Keratinocyte (primary cell): ENCODE data around the gene EHMT1. TPM values are rescaled to one million over a fixed set of nuclear protein-coding genes. Genes with fewer than 3 reads are reported as not detected.

Experiments used
- DNase-seq: peaks from one replicate; pipeline ENCODE4 v3.0.0-alpha.2; 2011; ENCODE audit warnings: low read depth, missing footprints, low spot score
- FAIRE-seq: peaks from 2 replicates; lab custom pipeline; 2011; peaks lifted over from hg19 to GRCh38; lab: Jason Lieb, UNC
- H2AFZ ChIP-seq: 2 replicates; pipeline ENCODE4 v1.6.0; 2012; ENCODE audit warnings: low read length, control low read depth, inconsistent platforms; ENCODE audit not compliant: control insufficient read depth
- H3K27ac ChIP-seq: 2 replicates; pipeline ENCODE4 v1.5.1; 2011; ENCODE audit warnings: low read length; ENCODE audit not compliant: control insufficient read depth, insufficient read depth
- H3K27me3 ChIP-seq: 3 replicates; pipeline ENCODE4 v1.6.0; 2011; ENCODE audit warnings: low read length; ENCODE audit not compliant: control insufficient read depth, insufficient read depth; ENCODE audit errors: extremely low read depth
- H3K36me3 ChIP-seq, 2 experiments: 2 replicates in 1 of 2; 3 replicates in 1 of 2; pipeline ENCODE4 v1.5.1; 2011; ENCODE audit warnings: low read length in 2 of 2, mild to moderate bottlenecking in 1 of 2; ENCODE audit not compliant: control insufficient read depth in 2 of 2, insufficient read depth in 2 of 2; ENCODE audit errors: extremely low read depth in 1 of 2
- H3K4me1 ChIP-seq: 3 replicates; pipeline ENCODE4 v1.5.1; 2011; ENCODE audit warnings: low read length; ENCODE audit not compliant: control insufficient read depth, insufficient read depth; ENCODE audit errors: extremely low read depth
- H3K4me2 ChIP-seq: 3 replicates; pipeline ENCODE4 v1.6.0; 2011; ENCODE audit warnings: low read depth, low read length; ENCODE audit not compliant: control insufficient read depth, insufficient read depth; ENCODE audit errors: extremely low read depth
- H3K4me3 ChIP-seq, 3 experiments: fragments of 200-600 bp in 1 of 3; sonication (generic) in 1 of 3; 2 replicates in 2 of 3; 3 replicates in 1 of 3; pipeline ENCODE4 v1.5.1; 2011 to 2016; ENCODE audit warnings: low read length in 3 of 3, mild to moderate bottlenecking in 3 of 3, control low read depth in 2 of 3, inconsistent platforms in 1 of 3, low read depth in 1 of 3, mixed read lengths in 1 of 3, mixed run types in 1 of 3, moderate library complexity in 1 of 3; ENCODE audit not compliant: control insufficient read depth in 2 of 3, insufficient read depth in 2 of 3; ENCODE audit errors: extremely low read depth in 1 of 3
- H3K79me2 ChIP-seq: 2 replicates; pipeline ENCODE4 v1.6.0; 2012; ENCODE audit warnings: low read length; ENCODE audit not compliant: control insufficient read depth, insufficient read depth
- H3K9ac ChIP-seq: 3 replicates; pipeline ENCODE4 v1.6.0; 2011; ENCODE audit warnings: low read length; ENCODE audit not compliant: control insufficient read depth, insufficient read depth; ENCODE audit errors: extremely low read depth
- H3K9me1 ChIP-seq: 3 replicates; pipeline ENCODE4 v1.6.0; 2011; ENCODE audit warnings: low read length; ENCODE audit not compliant: control insufficient read depth, insufficient read depth; ENCODE audit errors: extremely low read depth
- H3K9me3 ChIP-seq: 2 replicates; pipeline ENCODE4 v1.5.1; 2012; ENCODE audit warnings: low read depth, low read length; ENCODE audit not compliant: control insufficient read depth
- H4K20me1 ChIP-seq: 3 replicates; pipeline ENCODE4 v1.6.0; 2011; ENCODE audit warnings: low read length; ENCODE audit not compliant: control insufficient read depth, insufficient read depth; ENCODE audit errors: extremely low read depth
- EZH2 ChIP-seq: IDR thresholded peaks from one replicate; pipeline ENCODE4 v1.6.1; 2012; ENCODE audit warnings: inconsistent platforms, mild to moderate bottlenecking, low read length, moderate library complexity
- dilution Hi-C: fragments of 300-500 bp; cut with MboI; formaldehyde crosslinking; loops from one replicate; pipeline ENCODE4 v1.7.0; 2020; ENCODE audit warnings: low sequenced_read_pairs; ENCODE audit not compliant: extremely low pct_ligation_motif_present
- polyA plus RNA-seq, 5 experiments: library from polyadenylated mRNA; depleted of rRNA in 3 of 5; stranded (reverse) in 3 of 5; stranded (forward) in 1 of 5; unstranded in 1 of 5; fragments of >200 nt; gene quantifications; 1 replicate in 1 of 5; 2 replicates in 3 of 5; 3 replicates in 1 of 5; pipeline versions ENCODE4 v1.2.1 to v1.2.3, GENCODE V29; 2011 to 2012; ENCODE audit warnings: missing spikeins in 2 of 5, low read depth in 1 of 5, low replicate concordance in 1 of 5
- TF ChIP-seq, protein P1 (sequence below), 3 experiments: IDR thresholded peaks in 1 of 3; conservative IDR thresholded peaks in 1 of 3; optimal IDR thresholded peaks in 1 of 3; 2 replicates in 2 of 3; 3 replicates in 1 of 3; pipeline versions ENCODE3 to v1.5.1; 2011; ENCODE audit warnings: low read length in 3 of 3, mild to moderate bottlenecking in 3 of 3, moderate library complexity in 2 of 3, control low read depth in 1 of 3, inconsistent platforms in 1 of 3; ENCODE audit not compliant: insufficient read depth in 2 of 3; ENCODE audit errors: extremely low read depth in 1 of 3

The EHMT1 gene
- polyA plus RNA-seq, 1 donor (not counting 4 experiments of a cell fraction or from before 2014, with no cell fraction given), result 25.9 TPM

DNA sequence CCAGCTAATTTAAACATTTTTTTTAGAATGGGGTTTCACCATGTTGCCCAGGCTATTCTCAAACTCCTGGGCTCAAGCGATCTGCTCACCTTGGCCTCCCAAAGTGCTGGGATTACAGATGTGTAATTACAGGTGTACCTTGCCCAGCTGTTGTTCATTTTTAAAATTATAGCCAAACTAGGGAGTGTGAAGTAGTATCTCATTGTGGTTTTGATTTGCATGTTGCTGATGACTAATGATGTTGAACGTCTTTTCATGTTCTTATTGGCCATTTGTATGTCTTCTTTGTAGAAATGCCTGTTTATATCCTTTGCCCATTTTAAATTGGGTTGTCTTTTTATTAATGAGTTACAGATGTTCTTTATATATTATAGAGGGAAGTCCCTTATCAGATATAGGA lies 31.5 kb downstream of the EHMT1 start:
- Histone ChIP-seq H4K20me1 (peaks cover 8% of the 10 kb centered on the region), H3K4me1 (no peaks in the 10 kb centered on the region), H3K27ac (no peak overlapping the region), H3K9ac (no peak overlapping the region), H3K9me3 (no peaks in the 10 kb centered on the region), H2AFZ (no peak overlapping the region), H3K79me2 (peaks cover 85% of the 10 kb centered on the region), H3K4me2 (no peak overlapping the region), H3K36me3 (peaks cover 10 to 20% of the 10 kb centered on the region in 2 experiments), H3K9me1 (peaks cover 2% of the 10 kb centered on the region), H3K27me3 (no peaks in the 10 kb centered on the region), H3K4me3 (no peak overlapping the region)
- dilution Hi-C loops, result no loop called here
- FAIRE-seq (no peak), DNase-seq (no peak)
- TF ChIP-seq EZH2, result no peak
- TF ChIP-seq, protein P1, sequence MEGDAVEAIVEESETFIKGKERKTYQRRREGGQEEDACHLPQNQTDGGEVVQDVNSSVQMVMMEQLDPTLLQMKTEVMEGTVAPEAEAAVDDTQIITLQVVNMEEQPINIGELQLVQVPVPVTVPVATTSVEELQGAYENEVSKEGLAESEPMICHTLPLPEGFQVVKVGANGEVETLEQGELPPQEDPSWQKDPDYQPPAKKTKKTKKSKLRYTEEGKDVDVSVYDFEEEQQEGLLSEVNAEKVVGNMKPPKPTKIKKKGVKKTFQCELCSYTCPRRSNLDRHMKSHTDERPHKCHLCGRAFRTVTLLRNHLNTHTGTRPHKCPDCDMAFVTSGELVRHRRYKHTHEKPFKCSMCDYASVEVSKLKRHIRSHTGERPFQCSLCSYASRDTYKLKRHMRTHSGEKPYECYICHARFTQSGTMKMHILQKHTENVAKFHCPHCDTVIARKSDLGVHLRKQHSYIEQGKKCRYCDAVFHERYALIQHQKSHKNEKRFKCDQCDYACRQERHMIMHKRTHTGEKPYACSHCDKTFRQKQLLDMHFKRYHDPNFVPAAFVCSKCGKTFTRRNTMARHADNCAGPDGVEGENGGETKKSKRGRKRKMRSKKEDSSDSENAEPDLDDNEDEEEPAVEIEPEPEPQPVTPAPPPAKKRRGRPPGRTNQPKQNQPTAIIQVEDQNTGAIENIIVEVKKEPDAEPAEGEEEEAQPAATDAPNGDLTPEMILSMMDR (optimal IDR thresholded peaks at IDR 0.05 in 1 of 3, IDR thresholded peaks at IDR 0.05 in 1 of 3, conservative IDR thresholded peaks at IDR 0.05 in 1 of 3; ENCODE audit: extremely low read depth in 1 of 3, insufficient read depth in 2 of 3, low read length in 3 of 3), result no peak

DNA sequence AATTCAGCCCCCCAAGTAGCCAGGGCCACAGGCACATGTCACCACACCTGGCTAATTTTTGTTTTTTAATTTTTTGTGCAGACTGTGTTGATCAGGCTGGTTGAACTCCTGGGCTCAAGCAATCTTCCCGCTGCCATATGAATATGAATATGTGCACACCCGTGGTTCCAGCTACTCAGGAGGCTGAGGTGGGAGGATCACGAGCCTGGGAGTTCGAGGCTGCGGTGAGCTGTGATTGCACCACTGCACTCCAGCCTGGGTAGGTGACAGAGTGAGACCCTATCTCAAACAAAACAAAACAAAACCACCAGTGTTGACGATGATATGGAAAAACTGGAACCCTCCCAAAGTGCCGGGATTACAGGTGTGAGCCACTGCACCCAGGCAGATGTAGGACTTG lies 32.0 kb downstream of the EHMT1 start:
- Histone ChIP-seq H3K4me2 (no peak overlapping the region), H3K4me3 (no peak overlapping the region), H3K27ac (no peak overlapping the region), H4K20me1 (peaks cover 8% of the 10 kb centered on the region), H2AFZ (no peak overlapping the region), H3K36me3 (peaks cover 13 to 18% of the 10 kb centered on the region in 2 experiments), H3K9me3 (no peaks in the 10 kb centered on the region), H3K27me3 (no peaks in the 10 kb centered on the region), H3K79me2 (peaks cover 85% of the 10 kb centered on the region), H3K4me1 (no peaks in the 10 kb centered on the region), H3K9ac (no peak overlapping the region), H3K9me1 (peaks cover 2% of the 10 kb centered on the region)
- FAIRE-seq, result no peak
- dilution Hi-C loops, result no loop called here
- no peak for DNase-seq
- TF ChIP-seq, protein P1 (optimal IDR thresholded peaks at IDR 0.05 in 1 of 3, IDR thresholded peaks at IDR 0.05 in 1 of 3, conservative IDR thresholded peaks at IDR 0.05 in 1 of 3; ENCODE audit: extremely low read depth in 1 of 3, insufficient read depth in 2 of 3, low read length in 3 of 3), result no peak
- TF ChIP-seq EZH2, result no peak
